Kidney (tissue), 14 donors: ENCODE data around the gene USP30. TPM values are rescaled to one million over a fixed set of nuclear protein-coding genes. Genes with fewer than 3 reads are reported as not detected.
A peak's percentile ranks its signal among the peaks of the same experiment; 100 is the strongest.

ENCODE experiments used
- DNase-seq, 5 donors: peaks; one replicate each; pipeline ENCODE4 v3.0.0-alpha.2; 2013 to 2020
- FAIRE-seq: peaks from 2 replicates; lab custom pipeline; 2012; peaks lifted over from hg19 to GRCh38; lab: Jason Lieb, UNC
- H3K27ac ChIP-seq, 2 donors: one replicate each; pipeline ENCODE4 v1.7.0; 2013; ENCODE audit warnings: low read depth in 2 of 2, low read length in 2 of 2, inconsistent platforms in 1 of 2
- H3K27me3 ChIP-seq: one replicate; pipeline ENCODE4 v1.7.1; 2013; ENCODE audit warnings: low read length, inconsistent platforms; ENCODE audit not compliant: control insufficient read depth, insufficient read depth
- H3K36me3 ChIP-seq, 3 donors: one replicate each; pipeline versions ENCODE4 v1.7.0 to v1.7.1; 2013; ENCODE audit warnings: low read length in 3 of 3, control low read depth in 1 of 3, inconsistent platforms in 1 of 3; ENCODE audit not compliant: insufficient read depth in 3 of 3, control insufficient read depth in 2 of 3
- H3K4me1 ChIP-seq, 3 donors: one replicate each; pipeline versions ENCODE4 v1.7.0 to v1.7.1; 2013; ENCODE audit warnings: low read length in 3 of 3, inconsistent platforms in 1 of 3, low read depth in 1 of 3; ENCODE audit not compliant: control insufficient read depth in 2 of 3, insufficient read depth in 2 of 3
- H3K4me3 ChIP-seq, 3 donors: one replicate each; pipeline versions ENCODE4 v1.7.0 to v1.8.1; 2013; ENCODE audit warnings: low read length in 3 of 3, control low read depth in 1 of 3, inconsistent platforms in 1 of 3
- H3K9ac ChIP-seq, 3 donors: one replicate each; pipeline versions ENCODE4 v1.7.0 to v1.7.1; 2013; ENCODE audit warnings: low read length in 3 of 3, control low read depth in 1 of 3, inconsistent platforms in 1 of 3
- H3K9me3 ChIP-seq, 3 donors: one replicate each; pipeline versions ENCODE4 v1.7.0 to v1.7.1; 2013; ENCODE audit warnings: low read length in 3 of 3, control low read depth in 1 of 3, inconsistent platforms in 1 of 3; ENCODE audit not compliant: control insufficient read depth in 2 of 3, insufficient read depth in 1 of 3
- intact Hi-C: fragments of 100-400 bp; cut with DNase I; formaldehyde crosslinking; loops from one replicate; pipeline ENCODE4 v1.11.1; 2022
- polyA plus RNA-seq: library from polyadenylated mRNA; stranded (reverse); fragments of 350-450 nt; fragmentation: Illumina TruSeq; extraction: RNeasy Lipid Tissue Mini Kit (QIAGEN cat#74804); gene quantifications from one replicate; pipeline ENCODE4 v1.2.3, GENCODE V29; 2014; ENCODE audit warnings: low read depth, low replicate concordance; ENCODE audit not compliant: insufficient read depth
- total RNA-seq: library from RNA; stranded (reverse); fragmentation: NEBNext Ultra II Directional; extraction: Animal tissue kit (Norgen Biotek cat#: 25700); gene quantifications from one replicate; pipeline ENCODE4 v1.2.1, GENCODE V29; 2021
- TF ChIP-seq, protein P1 (sequence below): IDR thresholded peaks from 3 replicates; pipeline ENCODE4 v1.5.1; 2012; ENCODE audit warnings: mild to moderate bottlenecking, moderate library complexity, borderline replicate concordance; ENCODE audit not compliant: insufficient read depth; ENCODE audit errors: extremely low read depth
- donor health status: control.
- donor health status: control.
- donor health status: control.
- donor health status: control.
- donor health status: control.
- donor health status: DM: yes; HTN: yes; CAD: no.
- donor health status: Normal renal cell carcinoma (clear cell type).

The USP30 gene
- total and polyA plus RNA-seq, 2 donors from 2014 or later = 9.6 to 16.1 TPM

DNA sequence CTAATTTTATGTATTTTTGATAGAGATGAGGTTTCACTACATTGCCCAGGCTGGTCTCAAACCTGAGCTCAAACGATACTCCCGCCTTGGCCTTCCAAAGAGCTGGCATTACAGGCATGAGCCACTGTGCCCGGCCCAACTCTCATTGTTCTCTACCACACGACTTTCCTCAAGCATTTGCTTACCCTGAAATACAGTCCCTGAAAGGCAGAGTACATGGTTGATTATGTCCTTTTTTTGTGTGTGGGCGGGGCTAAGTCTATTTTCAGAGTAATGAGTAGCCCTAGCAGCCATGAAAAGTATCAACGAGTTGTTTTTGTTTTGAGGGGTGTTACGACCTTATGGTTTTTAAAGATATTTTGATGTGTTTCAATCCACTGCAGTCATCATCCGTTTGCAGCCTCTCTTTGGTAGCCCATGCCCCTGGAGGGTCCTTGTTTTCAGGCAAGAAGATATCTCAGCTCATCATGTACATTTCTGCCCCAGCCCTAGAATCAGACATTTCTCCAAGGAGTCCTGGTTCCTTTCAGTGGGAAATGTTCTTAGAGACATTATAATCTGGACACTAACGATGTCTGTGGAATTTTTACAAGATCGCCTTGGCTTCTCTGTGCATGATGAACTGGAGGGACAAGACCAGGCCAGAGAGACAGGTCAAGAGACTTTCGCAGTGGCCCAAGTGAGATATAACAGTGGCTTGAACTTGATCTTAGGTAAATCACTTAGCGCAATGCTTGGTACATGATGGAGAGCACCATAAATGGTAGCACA, 72.7 kb downstream of the USP30 start:
- TF ChIP-seq, protein P1, sequence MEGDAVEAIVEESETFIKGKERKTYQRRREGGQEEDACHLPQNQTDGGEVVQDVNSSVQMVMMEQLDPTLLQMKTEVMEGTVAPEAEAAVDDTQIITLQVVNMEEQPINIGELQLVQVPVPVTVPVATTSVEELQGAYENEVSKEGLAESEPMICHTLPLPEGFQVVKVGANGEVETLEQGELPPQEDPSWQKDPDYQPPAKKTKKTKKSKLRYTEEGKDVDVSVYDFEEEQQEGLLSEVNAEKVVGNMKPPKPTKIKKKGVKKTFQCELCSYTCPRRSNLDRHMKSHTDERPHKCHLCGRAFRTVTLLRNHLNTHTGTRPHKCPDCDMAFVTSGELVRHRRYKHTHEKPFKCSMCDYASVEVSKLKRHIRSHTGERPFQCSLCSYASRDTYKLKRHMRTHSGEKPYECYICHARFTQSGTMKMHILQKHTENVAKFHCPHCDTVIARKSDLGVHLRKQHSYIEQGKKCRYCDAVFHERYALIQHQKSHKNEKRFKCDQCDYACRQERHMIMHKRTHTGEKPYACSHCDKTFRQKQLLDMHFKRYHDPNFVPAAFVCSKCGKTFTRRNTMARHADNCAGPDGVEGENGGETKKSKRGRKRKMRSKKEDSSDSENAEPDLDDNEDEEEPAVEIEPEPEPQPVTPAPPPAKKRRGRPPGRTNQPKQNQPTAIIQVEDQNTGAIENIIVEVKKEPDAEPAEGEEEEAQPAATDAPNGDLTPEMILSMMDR = no peak
- Histone ChIP-seq H3K9ac (no peak overlapping the region), H3K4me3 (no peak overlapping the region), H3K36me3 (peaks cover 0 to 7% (median 5%) of the 10 kb centered on the region in 3 donors), H3K4me1 (peaks cover 0 to 10% (median 7%) of the 10 kb centered on the region in 3 donors), H3K9me3 (no peaks in the 10 kb centered on the region), H3K27me3 (no peaks in the 10 kb centered on the region), H3K27ac (peak overlapping the region in 1 of 2 donors; percentile 2)
- intact Hi-C loops = no loop called here
- FAIRE-seq (no peak), DNase-seq (no peak)

DNA sequence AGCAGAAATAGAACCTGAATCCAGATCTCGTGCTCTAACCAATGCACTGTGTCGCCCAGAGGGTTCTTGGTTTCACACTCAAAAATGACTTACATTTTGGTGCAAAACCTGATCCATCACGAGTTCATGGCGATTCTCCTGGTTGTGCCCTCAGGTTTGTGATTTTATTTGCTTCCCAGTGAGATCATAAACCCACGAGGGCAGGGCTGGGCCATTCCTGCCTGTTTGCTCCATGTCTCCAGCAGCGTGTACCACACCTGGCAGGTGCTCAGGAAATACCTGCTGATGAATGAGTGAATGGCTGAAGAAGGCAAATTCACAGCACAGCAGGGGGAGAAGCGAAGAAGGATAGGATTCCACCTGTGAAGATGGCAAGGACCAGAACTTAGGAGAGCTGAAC, 73.4 kb downstream of the USP30 start:
- intact Hi-C loops = no loop called here
- no peaks in the 10 kb centered on the region for H3K27me3 ChIP-seq
- no peak overlapping the region for H3K4me3 ChIP-seq
- H3K27ac ChIP-seq = no peak overlapping the region
- H3K9ac ChIP-seq = no peak overlapping the region
- FAIRE-seq (no peak), DNase-seq (no peak)
- TF ChIP-seq, protein P1 = no peak
- H3K4me1 ChIP-seq = peaks cover 0 to 6% (median 5%) of the 10 kb centered on the region in 3 donors
- H3K9me3 ChIP-seq = no peaks in the 10 kb centered on the region
- peaks cover 0 to 7% (median 5%) of the 10 kb centered on the region in 3 donors for H3K36me3 ChIP-seq

DNA sequence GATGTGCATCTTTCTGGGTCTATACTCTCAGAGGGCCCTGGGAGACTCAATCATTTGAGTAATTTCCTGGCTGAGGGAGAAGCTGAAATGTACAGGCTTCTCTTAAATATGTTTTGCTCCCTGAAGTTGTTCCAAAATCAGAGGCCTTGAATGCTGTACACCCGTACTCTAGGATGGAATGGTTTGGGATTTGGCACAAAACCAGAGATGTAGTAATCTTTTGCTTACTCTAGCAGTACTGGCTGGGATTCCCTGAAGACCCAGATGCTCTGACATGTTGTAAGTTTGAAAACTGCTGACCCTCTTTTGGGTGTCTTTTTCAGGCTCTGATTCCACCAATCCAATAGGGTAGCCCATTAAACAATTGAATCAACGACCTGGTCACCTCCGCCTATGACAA, 74.4 kb downstream of the USP30 start:
- TF ChIP-seq, protein P1 = no peak
- Histone ChIP-seq H3K27me3 (no peaks in the 10 kb centered on the region), H3K4me3 (no peak overlapping the region), H3K9ac (no peak overlapping the region), H3K27ac (no peak overlapping the region), H3K36me3 (peaks cover 0 to 5% (median 4%) of the 10 kb centered on the region in 3 donors), H3K9me3 (no peaks in the 10 kb centered on the region), H3K4me1 (peaks cover 0 to 14% (median 10%) of the 10 kb centered on the region in 3 donors)
- FAIRE-seq = no peak
- intact Hi-C loops = no loop called here
- DNase-seq = no peak
